ENCODE results near the gene PAX5.
"Not testable (repeated sequence)": the region's sequence is repeated elsewhere in the genome, so short reads cannot be mapped to it uniquely, and the experiment has no call there.

DNA sequence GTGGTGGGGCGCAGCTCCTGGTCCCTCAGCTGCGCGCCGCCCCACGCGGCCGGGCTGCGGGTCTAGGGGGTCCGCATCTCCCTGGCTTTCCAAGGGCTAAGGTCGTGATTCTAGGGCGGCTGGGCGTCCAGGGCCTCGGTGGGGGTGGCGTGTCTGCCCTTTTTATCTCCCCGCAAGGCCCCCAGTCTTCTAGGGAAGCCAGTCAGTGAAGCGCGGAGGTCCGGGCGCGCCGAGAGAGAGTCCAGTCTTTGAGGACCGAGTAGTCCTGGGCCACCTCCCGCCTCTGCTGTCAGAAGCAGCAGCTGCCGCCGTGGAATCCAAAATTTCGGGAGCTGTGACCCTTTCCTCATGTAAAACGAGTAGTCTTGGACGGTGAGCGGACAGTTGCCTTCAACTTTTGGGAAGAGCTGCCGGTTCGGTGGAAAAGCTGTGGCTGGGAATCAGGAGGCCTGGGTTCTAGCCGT lies 46.1 kb upstream of the PAX5 start:
- TF ChIP-seq, protein P1, sequence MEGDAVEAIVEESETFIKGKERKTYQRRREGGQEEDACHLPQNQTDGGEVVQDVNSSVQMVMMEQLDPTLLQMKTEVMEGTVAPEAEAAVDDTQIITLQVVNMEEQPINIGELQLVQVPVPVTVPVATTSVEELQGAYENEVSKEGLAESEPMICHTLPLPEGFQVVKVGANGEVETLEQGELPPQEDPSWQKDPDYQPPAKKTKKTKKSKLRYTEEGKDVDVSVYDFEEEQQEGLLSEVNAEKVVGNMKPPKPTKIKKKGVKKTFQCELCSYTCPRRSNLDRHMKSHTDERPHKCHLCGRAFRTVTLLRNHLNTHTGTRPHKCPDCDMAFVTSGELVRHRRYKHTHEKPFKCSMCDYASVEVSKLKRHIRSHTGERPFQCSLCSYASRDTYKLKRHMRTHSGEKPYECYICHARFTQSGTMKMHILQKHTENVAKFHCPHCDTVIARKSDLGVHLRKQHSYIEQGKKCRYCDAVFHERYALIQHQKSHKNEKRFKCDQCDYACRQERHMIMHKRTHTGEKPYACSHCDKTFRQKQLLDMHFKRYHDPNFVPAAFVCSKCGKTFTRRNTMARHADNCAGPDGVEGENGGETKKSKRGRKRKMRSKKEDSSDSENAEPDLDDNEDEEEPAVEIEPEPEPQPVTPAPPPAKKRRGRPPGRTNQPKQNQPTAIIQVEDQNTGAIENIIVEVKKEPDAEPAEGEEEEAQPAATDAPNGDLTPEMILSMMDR (IDR thresholded peaks at IDR 0.05): not testable (repeated sequence)
- TF ChIP-seq GABPA (IDR thresholded peaks at IDR 0.05; ENCODE audit: low read depth); NRF1 (IDR thresholded peaks at IDR 0.05; ENCODE audit: low read depth, low read length); JUND (IDR thresholded peaks at IDR 0.05); TAF1 (IDR thresholded peaks at IDR 0.05; ENCODE audit: borderline replicate concordance, low read depth, low read length); SIN3A (IDR thresholded peaks at IDR 0.05; ENCODE audit: borderline replicate concordance, low read depth, low read length): not testable (repeated sequence)
